ENCODE results near the gene CLRN1. TPM values are rescaled to one million over a fixed set of nuclear protein-coding genes. Genes with fewer than 3 reads are reported as not detected.

CLRN1 gene
- total and polyA plus RNA-seq, 2 experiments from 2014 or later: 0.45 to 0.69 TPM

DNA sequence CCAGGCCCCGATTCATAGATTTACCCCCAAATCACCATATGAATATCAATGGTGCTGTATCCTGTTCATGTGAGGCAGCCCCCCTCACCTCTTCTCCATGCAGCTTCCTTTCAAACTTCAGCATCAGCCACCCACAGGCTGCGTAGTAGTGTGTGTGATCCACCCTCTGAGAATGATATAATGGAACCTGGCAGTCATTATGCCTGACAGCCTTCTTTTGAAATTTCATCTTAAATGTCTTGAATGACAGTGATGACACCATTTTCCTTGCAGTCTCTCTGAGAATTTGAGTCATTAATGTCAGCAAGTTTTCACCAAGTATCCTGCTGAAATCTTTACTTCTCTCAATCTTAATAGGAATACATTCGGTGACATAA lies 3.5 kb upstream of the CLRN1 start:
- Histone ChIP-seq H3K4me3 (peak overlapping the region; percentile 19; the same call in 1 of the 2 replicates), H3K27me3 (ENCODE audit: insufficient read depth) (no peaks in the 10 kb centered on the region), H3K9me2 (ENCODE audit: insufficient read depth) (no peaks in the 10 kb centered on the region; the same call in 1 of the 2 replicates), H3K36me3 (ENCODE audit: insufficient read depth) (0 out of 2 replicates have a peak, but pooled peaks cover 2% of the 10 kb centered on the region), H3K79me2 (replicated peaks; ENCODE audit: insufficient read depth) (no peaks in the 10 kb centered on the region), H2AFZ (0 out of 2 replicates have a peak overlapping the region, but pooled peaks have one; percentile 0), H3K4me1 (ENCODE audit: insufficient read depth) (peaks cover 65% of the 10 kb centered on the region), H3F3A (replicated peaks; ENCODE audit: low read depth) (no peaks in the 10 kb centered on the region), H4K20me1 (replicated peaks; ENCODE audit: insufficient read depth) (no peaks in the 10 kb centered on the region), H3K27ac (ENCODE audit: low read depth) (peak overlapping the region; percentile 67), H3K4me2 (peak overlapping the region; percentile 40)
- no peaks in the 10 kb centered on the region for H3K9me3 Mint-ChIP-seq
- peaks cover 2% of the 10 kb centered on the region for H3K27me3 Mint-ChIP-seq (ENCODE audit: insufficient read depth, low read depth, poor library complexity)
- ATAC-seq (peak; percentile 70), DNase-seq (ENCODE audit: low spot score) (peak; percentile 31)
- peak overlapping the region; percentile 79 for H3K27ac Mint-ChIP-seq
- H3K4me1 Mint-ChIP-seq: peaks cover 56% of the 10 kb centered on the region
- H3K36me3 Mint-ChIP-seq (ENCODE audit: low read depth): no peaks in the 10 kb centered on the region
- H3K4me3 Mint-ChIP-seq: peak overlapping the region; percentile 19; the same call in 1 of the 3 replicates
- no peak for TF ChIP-seq EZH2phosphoT487 (IDR thresholded peaks at IDR 0.05; ENCODE audit: unreplicated experiment)
- TF ChIP-seq, protein P1, sequence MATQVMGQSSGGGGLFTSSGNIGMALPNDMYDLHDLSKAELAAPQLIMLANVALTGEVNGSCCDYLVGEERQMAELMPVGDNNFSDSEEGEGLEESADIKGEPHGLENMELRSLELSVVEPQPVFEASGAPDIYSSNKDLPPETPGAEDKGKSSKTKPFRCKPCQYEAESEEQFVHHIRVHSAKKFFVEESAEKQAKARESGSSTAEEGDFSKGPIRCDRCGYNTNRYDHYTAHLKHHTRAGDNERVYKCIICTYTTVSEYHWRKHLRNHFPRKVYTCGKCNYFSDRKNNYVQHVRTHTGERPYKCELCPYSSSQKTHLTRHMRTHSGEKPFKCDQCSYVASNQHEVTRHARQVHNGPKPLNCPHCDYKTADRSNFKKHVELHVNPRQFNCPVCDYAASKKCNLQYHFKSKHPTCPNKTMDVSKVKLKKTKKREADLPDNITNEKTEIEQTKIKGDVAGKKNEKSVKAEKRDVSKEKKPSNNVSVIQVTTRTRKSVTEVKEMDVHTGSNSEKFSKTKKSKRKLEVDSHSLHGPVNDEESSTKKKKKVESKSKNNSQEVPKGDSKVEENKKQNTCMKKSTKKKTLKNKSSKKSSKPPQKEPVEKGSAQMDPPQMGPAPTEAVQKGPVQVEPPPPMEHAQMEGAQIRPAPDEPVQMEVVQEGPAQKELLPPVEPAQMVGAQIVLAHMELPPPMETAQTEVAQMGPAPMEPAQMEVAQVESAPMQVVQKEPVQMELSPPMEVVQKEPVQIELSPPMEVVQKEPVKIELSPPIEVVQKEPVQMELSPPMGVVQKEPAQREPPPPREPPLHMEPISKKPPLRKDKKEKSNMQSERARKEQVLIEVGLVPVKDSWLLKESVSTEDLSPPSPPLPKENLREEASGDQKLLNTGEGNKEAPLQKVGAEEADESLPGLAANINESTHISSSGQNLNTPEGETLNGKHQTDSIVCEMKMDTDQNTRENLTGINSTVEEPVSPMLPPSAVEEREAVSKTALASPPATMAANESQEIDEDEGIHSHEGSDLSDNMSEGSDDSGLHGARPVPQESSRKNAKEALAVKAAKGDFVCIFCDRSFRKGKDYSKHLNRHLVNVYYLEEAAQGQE (IDR thresholded peaks at IDR 0.05; ENCODE audit: unreplicated experiment): no peak

DNA sequence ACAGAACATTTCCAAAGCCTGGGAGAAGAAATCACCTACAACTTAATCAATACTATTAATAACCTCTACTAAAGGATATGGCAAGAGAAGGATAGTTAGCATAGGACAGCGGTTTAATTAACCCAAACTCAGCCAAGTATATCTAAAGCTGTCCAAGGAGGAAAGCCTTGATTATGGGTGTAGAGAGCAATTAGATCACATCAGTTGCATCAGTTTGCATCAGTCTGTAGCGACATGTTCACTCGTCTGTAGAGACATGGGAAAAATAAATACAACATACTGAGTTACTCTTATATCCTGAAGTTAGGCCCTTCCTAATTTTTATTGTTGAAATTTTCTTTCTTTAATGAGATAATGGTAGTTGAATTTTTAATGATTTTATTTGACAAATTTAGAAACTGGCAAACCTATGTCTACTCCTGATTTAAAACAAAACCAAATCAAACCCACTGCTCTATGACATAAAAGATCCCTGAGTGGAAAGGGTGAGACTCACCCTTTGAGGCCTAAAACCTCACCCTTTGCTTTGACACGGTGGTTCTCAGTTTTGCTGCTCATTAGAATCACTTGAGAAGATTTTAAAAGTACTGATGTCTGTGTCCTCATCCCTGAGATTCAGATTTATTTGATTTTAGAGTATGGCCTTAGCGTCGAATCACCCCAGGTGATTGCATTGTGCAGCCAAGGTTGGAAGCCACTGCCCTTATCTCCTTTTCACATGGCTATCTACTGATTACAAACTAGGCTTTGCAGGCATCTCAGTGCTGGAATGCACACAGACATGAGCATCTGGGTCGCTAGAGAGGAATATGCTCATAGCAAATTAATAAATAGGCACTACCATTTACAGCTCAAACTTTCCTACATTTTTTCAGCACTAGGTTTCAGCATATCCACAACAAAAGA lies 2.8 kb upstream of the CLRN1 start:
- ATAC-seq: peak; percentile 44
- H3K4me2 ChIP-seq: peak overlapping the region; percentile 40
- Mint-ChIP-seq H3K4me1 (peaks cover 63% of the 10 kb centered on the region), H3K27me3 (ENCODE audit: insufficient read depth, low read depth, poor library complexity) (peaks cover 2% of the 10 kb centered on the region), H3K36me3 (ENCODE audit: low read depth) (no peaks in the 10 kb centered on the region), H3K27ac (peak overlapping the region; percentile 79), H3K4me3 (0 out of 3 replicates have a peak overlapping the region, but pooled peaks have one; percentile 4), H3K9me3 (no peaks in the 10 kb centered on the region)
- H4K20me1 ChIP-seq (replicated peaks; ENCODE audit: insufficient read depth): no peaks in the 10 kb centered on the region
- 0 out of 2 replicates have a peak, but pooled peaks cover 2% of the 10 kb centered on the region for H3K36me3 ChIP-seq (ENCODE audit: insufficient read depth)
- H3K4me1 ChIP-seq (ENCODE audit: insufficient read depth): peaks cover 69% of the 10 kb centered on the region
- no peaks in the 10 kb centered on the region for H3K79me2 ChIP-seq (replicated peaks; ENCODE audit: insufficient read depth)
- H3K9me2 ChIP-seq (ENCODE audit: insufficient read depth): no peaks in the 10 kb centered on the region; the same call in 1 of the 2 replicates
- H2AFZ ChIP-seq: 0 out of 2 replicates have a peak overlapping the region, but pooled peaks have one; percentile 0
- H3K27me3 ChIP-seq (ENCODE audit: insufficient read depth): no peaks in the 10 kb centered on the region
- H3K4me3 ChIP-seq: peak overlapping the region; percentile 19; the same call in 1 of the 2 replicates
- H3K27ac ChIP-seq (ENCODE audit: low read depth): peak overlapping the region; percentile 45
- H3F3A ChIP-seq (replicated peaks; ENCODE audit: low read depth): no peaks in the 10 kb centered on the region
- DNase-seq (ENCODE audit: low spot score): no peak
- no peak for TF ChIP-seq EZH2phosphoT487 (IDR thresholded peaks at IDR 0.05; ENCODE audit: unreplicated experiment)
- no peak for TF ChIP-seq STAT1 (IDR thresholded peaks at IDR 0.05; ENCODE audit: unreplicated experiment)
- TF ChIP-seq, protein P2, sequence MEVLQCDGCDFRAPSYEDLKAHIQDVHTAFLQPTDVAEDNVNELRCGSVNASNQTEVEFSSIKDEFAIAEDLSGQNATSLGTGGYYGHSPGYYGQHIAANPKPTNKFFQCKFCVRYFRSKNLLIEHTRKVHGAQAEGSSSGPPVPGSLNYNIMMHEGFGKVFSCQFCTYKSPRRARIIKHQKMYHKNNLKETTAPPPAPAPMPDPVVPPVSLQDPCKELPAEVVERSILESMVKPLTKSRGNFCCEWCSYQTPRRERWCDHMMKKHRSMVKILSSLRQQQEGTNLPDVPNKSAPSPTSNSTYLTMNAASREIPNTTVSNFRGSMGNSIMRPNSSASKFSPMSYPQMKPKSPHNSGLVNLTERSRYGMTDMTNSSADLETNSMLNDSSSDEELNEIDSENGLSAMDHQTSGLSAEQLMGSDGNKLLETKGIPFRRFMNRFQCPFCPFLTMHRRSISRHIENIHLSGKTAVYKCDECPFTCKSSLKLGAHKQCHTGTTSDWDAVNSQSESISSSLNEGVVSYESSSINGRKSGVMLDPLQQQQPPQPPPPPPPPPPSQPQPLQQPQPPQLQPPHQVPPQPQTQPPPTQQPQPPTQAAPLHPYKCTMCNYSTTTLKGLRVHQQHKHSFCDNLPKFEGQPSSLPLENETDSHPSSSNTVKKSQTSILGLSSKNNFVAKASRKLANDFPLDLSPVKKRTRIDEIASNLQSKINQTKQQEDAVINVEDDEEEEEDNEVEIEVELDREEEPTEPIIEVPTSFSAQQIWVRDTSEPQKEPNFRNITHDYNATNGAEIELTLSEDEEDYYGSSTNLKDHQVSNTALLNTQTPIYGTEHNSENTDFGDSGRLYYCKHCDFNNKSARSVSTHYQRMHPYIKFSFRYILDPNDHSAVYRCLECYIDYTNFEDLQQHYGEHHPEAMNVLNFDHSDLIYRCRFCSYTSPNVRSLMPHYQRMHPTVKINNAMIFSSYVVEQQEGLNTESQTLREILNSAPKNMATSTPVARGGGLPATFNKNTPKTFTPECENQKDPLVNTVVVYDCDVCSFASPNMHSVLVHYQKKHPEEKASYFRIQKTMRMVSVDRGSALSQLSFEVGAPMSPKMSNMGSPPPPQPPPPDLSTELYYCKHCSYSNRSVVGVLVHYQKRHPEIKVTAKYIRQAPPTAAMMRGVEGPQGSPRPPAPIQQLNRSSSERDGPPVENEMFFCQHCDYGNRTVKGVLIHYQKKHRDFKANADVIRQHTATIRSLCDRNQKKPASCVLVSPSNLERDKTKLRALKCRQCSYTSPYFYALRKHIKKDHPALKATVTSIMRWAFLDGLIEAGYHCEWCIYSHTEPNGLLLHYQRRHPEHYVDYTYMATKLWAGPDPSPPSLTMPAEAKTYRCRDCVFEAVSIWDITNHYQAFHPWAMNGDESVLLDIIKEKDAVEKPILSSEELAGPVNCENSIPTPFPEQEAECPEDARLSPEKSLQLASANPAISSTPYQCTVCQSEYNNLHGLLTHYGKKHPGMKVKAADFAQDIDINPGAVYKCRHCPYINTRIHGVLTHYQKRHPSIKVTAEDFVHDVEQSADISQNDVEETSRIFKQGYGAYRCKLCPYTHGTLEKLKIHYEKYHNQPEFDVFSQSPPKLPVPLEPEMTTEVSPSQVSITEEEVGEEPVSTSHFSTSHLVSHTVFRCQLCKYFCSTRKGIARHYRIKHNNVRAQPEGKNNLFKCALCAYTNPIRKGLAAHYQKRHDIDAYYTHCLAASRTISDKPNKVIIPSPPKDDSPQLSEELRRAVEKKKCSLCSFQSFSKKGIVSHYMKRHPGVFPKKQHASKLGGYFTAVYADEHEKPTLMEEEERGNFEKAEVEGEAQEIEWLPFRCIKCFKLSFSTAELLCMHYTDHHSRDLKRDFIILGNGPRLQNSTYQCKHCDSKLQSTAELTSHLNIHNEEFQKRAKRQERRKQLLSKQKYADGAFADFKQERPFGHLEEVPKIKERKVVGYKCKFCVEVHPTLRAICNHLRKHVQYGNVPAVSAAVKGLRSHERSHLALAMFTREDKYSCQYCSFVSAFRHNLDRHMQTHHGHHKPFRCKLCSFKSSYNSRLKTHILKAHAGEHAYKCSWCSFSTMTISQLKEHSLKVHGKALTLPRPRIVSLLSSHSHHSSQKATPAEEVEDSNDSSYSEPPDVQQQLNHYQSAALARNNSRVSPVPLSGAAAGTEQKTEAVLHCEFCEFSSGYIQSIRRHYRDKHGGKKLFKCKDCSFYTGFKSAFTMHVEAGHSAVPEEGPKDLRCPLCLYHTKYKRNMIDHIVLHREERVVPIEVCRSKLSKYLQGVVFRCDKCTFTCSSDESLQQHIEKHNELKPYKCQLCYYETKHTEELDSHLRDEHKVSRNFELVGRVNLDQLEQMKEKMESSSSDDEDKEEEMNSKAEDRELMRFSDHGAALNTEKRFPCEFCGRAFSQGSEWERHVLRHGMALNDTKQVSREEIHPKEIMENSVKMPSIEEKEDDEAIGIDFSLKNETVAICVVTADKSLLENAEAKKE (CRISPR knock-in tag; IDR thresholded peaks at IDR 0.05): no peak
- TF ChIP-seq, protein P3, sequence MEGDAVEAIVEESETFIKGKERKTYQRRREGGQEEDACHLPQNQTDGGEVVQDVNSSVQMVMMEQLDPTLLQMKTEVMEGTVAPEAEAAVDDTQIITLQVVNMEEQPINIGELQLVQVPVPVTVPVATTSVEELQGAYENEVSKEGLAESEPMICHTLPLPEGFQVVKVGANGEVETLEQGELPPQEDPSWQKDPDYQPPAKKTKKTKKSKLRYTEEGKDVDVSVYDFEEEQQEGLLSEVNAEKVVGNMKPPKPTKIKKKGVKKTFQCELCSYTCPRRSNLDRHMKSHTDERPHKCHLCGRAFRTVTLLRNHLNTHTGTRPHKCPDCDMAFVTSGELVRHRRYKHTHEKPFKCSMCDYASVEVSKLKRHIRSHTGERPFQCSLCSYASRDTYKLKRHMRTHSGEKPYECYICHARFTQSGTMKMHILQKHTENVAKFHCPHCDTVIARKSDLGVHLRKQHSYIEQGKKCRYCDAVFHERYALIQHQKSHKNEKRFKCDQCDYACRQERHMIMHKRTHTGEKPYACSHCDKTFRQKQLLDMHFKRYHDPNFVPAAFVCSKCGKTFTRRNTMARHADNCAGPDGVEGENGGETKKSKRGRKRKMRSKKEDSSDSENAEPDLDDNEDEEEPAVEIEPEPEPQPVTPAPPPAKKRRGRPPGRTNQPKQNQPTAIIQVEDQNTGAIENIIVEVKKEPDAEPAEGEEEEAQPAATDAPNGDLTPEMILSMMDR (conservative IDR thresholded peaks at IDR 0.05; ENCODE audit: low read depth in 2 of 2): no peak
- TF ChIP-seq CREB1 (CRISPR knock-in tag; IDR thresholded peaks at IDR 0.05; ENCODE audit: low read depth): no peak
